ENCODE data around the gene WEE1.
"Not testable (repeated sequence)": the region's sequence is repeated elsewhere in the genome, so short reads cannot be mapped to it uniquely, and the experiment has no call there.

The WEE1 gene

DNA sequence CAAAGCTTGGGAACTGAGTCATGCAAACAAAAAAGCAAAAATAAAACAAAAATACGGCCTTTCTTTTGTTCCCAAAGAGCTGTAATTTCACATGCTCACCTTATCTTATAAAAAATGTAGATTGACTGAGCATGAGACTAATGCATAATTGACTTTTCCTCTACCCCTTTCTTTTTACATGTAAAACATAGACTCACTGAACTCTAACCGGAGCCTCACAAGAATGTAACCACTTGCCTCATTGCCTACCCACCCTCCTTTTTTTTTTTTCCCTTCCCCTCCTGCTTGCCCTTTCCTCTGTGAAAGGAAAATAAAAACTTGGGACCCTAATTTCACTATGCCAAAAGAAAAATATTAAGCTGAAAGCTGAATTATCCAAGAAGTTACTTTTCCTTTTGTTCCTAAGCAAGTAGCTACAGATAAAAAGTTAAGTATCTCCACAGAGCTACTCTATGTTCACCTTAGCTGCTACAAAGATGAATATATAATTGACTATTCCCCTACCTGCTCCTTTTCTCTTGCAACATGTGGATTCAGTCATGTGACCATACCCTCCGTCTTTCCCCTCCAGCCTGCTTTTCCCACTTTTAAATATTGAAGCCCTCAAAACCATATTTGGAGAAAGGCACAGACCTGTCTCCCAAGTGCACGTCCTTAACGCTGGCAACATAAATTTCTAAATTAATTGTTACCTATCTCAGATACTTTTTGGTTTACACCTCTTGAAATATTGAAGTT lies 39.6 kb upstream of the WEE1 start:
- H3K9ac ChIP-seq (ENCODE audit: low read depth, low read length), result no peak overlapping the region
- H3K9me3 ChIP-seq (ENCODE audit: control insufficient read depth, insufficient read depth, low read length), result no peaks in the 10 kb centered on the region
- H3K27ac ChIP-seq (ENCODE audit: low read depth, low read length), result peak overlapping the region; percentile 54
- H3K4me3 ChIP-seq (ENCODE audit: low read depth, low read length), result no peak overlapping the region
- H3K36me3 ChIP-seq (ENCODE audit: control insufficient read depth, insufficient read depth, low read length), result no peaks in the 10 kb centered on the region
- H3K4me1 ChIP-seq (ENCODE audit: control insufficient read depth, insufficient read depth, low read length), result peaks cover 39% of the 10 kb centered on the region
- H3K27me3 ChIP-seq (ENCODE audit: control insufficient read depth, insufficient read depth, low read length), result no peaks in the 10 kb centered on the region

DNA sequence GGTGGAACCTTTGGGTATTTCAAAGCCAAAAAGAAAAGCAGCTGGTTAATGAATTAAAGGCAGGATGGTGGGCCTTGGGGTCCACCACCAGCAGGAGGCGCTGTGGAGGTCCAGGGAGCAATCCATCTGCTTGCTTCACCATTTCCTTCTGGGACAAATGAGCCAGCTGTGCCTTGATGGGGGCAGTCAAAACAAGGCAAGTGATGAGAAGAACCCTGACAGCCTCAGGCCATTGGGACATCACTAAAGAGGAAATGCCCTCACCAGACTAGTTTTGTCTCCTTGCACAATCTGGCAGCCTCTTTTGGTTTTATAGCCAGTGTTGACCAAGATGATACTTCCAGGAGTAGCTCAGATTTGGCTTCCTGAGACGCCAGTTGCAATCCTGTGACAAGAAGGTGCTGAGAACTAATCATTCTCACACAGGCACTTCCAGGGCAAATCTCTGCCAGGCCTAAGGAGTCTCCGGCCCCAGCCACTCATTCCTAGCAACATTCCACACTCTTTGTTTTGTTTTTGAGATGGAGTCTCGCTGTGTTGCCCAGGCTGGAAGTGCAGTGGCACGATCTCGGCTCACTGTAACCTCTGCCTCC lies 38.2 kb upstream of the WEE1 start:
- Histone ChIP-seq H3K9me3 (ENCODE audit: control insufficient read depth, insufficient read depth, low read length) (no peaks in the 10 kb centered on the region), H3K4me1 (ENCODE audit: control insufficient read depth, insufficient read depth, low read length) (peaks cover 28% of the 10 kb centered on the region), H3K9ac (ENCODE audit: low read depth, low read length) (no peak overlapping the region), H3K36me3 (ENCODE audit: control insufficient read depth, insufficient read depth, low read length) (no peaks in the 10 kb centered on the region), H3K4me3 (ENCODE audit: low read depth, low read length) (no peak overlapping the region), H3K27me3 (ENCODE audit: control insufficient read depth, insufficient read depth, low read length) (no peaks in the 10 kb centered on the region), H3K27ac (ENCODE audit: low read depth, low read length) (peak overlapping the region; percentile 54)

DNA sequence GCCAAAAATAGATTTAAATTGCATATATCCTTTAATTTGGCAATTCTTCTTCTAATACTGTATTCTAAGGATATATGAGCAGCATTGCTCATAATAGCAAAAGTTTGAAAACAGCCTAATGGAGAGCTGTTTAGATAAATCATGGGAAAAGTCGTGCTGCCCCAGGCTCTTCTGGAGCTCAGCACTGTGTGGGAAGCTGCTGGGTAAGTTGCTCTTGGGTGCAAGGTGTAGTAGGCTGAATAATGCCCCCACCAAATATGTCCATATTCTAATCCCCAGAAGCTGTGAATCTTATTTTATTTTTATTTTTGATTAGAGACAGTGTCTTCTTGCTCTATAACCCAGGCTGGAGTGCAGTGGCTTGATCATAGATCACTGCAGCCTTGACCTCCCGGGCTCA lies 34.9 kb upstream of the WEE1 start:
- no peak overlapping the region for H3K27ac ChIP-seq (ENCODE audit: low read depth, low read length)

DNA sequence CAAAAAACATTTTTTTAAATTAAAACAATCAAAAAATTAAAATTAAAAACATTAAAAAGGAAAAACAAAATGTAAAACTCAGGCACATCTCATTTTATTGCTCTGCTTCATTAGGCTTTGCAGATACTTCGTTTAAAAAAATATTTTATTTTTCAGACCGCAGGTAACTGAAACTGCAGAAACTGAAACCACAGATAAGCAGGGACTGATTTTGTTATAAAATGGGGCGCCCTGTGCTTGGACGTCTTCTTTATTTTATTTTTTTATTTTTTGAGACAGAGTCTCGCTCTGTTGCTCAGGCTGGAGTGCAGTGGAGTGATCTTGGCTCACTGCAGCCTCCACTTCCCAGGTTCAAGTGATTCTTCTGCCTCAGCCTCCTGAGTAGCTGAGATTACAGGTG lies 24.3 kb upstream of the WEE1 start:
- H3K4me3 ChIP-seq (ENCODE audit: low read depth, low read length); H3K9me3 ChIP-seq (ENCODE audit: control insufficient read depth, insufficient read depth, low read length); H3K27ac ChIP-seq (ENCODE audit: low read depth, low read length); H3K36me3 ChIP-seq (ENCODE audit: control insufficient read depth, insufficient read depth, low read length); H3K27me3 ChIP-seq (ENCODE audit: control insufficient read depth, insufficient read depth, low read length); H3K4me1 ChIP-seq (ENCODE audit: control insufficient read depth, insufficient read depth, low read length); H3K9ac ChIP-seq (ENCODE audit: low read depth, low read length): not testable (repeated sequence)

More for the DNA sequence above, 34.9 kb upstream of the WEE1 start:
- no peaks in the 10 kb centered on the region for H3K9me3 ChIP-seq (ENCODE audit: control insufficient read depth, insufficient read depth, low read length)
- no peak overlapping the region for H3K4me3 ChIP-seq (ENCODE audit: low read depth, low read length)
- H3K9ac ChIP-seq (ENCODE audit: low read depth, low read length), result no peak overlapping the region
- H3K4me1 ChIP-seq (ENCODE audit: control insufficient read depth, insufficient read depth, low read length), result peaks cover 15% of the 10 kb centered on the region
- no peaks in the 10 kb centered on the region for H3K36me3 ChIP-seq (ENCODE audit: control insufficient read depth, insufficient read depth, low read length)
- H3K27me3 ChIP-seq (ENCODE audit: control insufficient read depth, insufficient read depth, low read length), result no peaks in the 10 kb centered on the region

DNA sequence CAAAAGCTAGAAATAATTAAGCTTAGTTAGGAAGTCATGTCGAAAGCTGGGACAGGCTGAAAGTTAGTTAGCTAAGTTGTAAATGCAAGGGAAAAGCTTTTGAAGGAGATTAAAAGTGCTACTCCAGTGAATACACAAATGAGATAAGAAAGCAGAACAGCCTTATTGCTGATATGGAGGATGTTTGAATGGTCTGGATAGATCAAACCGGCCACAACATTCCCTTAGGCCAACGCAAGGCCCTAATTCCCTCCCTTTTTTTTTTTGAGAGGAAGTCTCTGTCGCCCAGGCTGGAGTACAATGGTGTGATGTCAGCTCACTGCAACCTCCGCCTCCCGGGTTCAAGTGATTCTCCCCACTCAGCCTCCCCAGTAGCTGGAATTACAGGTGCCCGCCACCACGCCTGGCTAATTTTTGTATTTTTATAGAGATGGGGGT lies 23.3 kb upstream of the WEE1 start:
- no peak overlapping the region for H3K9ac ChIP-seq (ENCODE audit: low read depth, low read length)
- H3K4me1 ChIP-seq (ENCODE audit: control insufficient read depth, insufficient read depth, low read length), result peaks cover 5% of the 10 kb centered on the region; the same call in 1 of the 2 replicates
- no peak overlapping the region for H3K4me3 ChIP-seq (ENCODE audit: low read depth, low read length)
- H3K27ac ChIP-seq (ENCODE audit: low read depth, low read length), result no peak overlapping the region
- H3K9me3 ChIP-seq (ENCODE audit: control insufficient read depth, insufficient read depth, low read length), result peaks cover 6% of the 10 kb centered on the region; the same call in 1 of the 2 replicates
- H3K36me3 ChIP-seq (ENCODE audit: control insufficient read depth, insufficient read depth, low read length), result no peaks in the 10 kb centered on the region
- H3K27me3 ChIP-seq (ENCODE audit: control insufficient read depth, insufficient read depth, low read length), result no peaks in the 10 kb centered on the region

DNA sequence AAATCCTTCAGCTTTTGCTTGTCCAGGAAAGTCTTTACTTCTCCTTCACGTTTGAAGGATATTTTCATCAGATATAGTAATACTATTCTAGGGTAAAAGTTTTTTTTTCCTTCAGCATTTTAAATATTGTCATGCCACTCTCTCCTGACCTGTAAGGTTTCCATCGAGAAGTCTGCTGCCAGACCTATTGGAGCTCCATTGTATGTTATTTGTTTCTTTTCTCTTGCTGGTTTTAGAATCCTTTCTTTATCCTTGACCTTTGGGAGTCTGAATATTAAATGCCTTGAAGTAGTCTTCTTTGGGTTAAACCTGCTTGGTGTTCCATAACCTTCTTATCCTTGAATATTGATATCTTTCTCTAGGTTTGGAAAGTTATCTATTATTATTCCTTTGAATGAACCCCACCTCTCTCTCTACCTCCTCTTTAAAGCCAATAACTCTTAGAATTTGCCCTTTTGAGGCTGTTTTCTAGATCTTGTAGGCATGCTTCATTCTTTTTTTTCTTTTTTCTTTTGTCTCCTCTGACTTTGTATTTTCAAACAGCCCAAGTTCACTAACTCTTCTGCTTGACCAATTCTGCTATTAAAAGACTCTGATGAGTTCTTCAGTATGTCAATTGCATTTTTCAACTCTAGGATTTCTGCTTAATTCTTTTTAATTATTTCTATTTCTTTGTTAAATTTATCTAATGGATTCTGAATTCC lies 12.0 kb upstream of the WEE1 start:
- Histone ChIP-seq H3K4me3 (ENCODE audit: low read depth, low read length) (no peak overlapping the region), H3K9ac (ENCODE audit: low read depth, low read length) (no peak overlapping the region), H3K9me3 (ENCODE audit: control insufficient read depth, insufficient read depth, low read length) (peaks cover 6% of the 10 kb centered on the region), H3K4me1 (ENCODE audit: control insufficient read depth, insufficient read depth, low read length) (peaks cover 9% of the 10 kb centered on the region), H3K27me3 (ENCODE audit: control insufficient read depth, insufficient read depth, low read length) (no peaks in the 10 kb centered on the region), H3K36me3 (ENCODE audit: control insufficient read depth, insufficient read depth, low read length) (no peaks in the 10 kb centered on the region), H3K27ac (ENCODE audit: low read depth, low read length) (no peak overlapping the region)

DNA sequence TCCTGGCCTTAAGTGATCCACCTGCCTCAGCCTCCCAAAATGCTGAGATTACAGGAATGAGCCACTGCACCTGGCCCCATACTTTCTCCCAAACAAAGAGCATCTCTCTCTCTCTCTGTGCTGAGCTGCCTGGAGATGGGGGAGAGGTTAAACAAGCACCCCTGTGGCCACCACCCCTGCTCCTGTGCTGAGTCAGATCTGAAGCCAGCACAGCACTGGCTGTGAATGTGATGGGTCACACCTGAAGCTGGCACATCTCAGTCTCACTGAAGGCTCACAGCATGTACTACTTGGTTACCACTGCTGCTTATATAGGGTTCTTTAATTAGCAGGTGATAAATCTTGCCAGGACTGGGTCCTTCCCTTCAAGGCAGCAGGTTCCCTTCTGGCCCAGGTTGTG lies 10.8 kb upstream of the WEE1 start:
- no peak overlapping the region for H3K9ac ChIP-seq (ENCODE audit: low read depth, low read length)
- no peaks in the 10 kb centered on the region for H3K27me3 ChIP-seq (ENCODE audit: control insufficient read depth, insufficient read depth, low read length)
- peaks cover 6% of the 10 kb centered on the region for H3K9me3 ChIP-seq (ENCODE audit: control insufficient read depth, insufficient read depth, low read length)
- H3K4me1 ChIP-seq (ENCODE audit: control insufficient read depth, insufficient read depth, low read length), result peaks cover 16% of the 10 kb centered on the region
- H3K36me3 ChIP-seq (ENCODE audit: control insufficient read depth, insufficient read depth, low read length), result no peaks in the 10 kb centered on the region
- H3K27ac ChIP-seq (ENCODE audit: low read depth, low read length), result no peak overlapping the region
- H3K4me3 ChIP-seq (ENCODE audit: low read depth, low read length), result no peak overlapping the region

DNA sequence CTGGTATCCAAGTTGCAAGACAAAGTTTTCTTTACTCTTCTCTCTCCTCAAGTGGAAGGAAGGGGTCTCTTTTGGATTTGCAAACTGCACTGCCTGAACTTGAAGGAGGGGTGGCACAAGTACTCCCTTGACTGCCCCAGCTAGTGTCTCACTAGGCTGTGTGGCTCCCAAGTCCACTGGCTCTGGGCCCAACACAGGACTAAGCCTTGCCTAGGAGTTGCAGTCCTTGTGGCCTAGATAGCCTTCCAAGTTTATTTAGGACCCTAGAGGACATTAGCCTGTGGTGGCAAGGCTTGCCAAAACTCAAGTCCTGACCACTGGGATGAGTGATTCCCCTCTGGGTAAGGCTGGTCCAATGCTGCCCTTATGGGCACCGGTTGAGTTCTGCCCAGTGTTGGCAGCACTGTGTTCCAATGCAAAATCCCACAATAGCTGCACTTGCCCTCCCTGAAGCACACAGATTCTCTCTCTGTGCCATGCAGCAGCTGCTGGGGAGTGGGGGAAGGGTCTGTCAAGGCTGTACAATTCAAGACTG lies 10.2 kb upstream of the WEE1 start:
- Histone ChIP-seq H3K4me1 (ENCODE audit: control insufficient read depth, insufficient read depth, low read length) (peaks cover 20% of the 10 kb centered on the region), H3K9ac (ENCODE audit: low read depth, low read length) (no peak overlapping the region), H3K4me3 (ENCODE audit: low read depth, low read length) (no peak overlapping the region), H3K36me3 (ENCODE audit: control insufficient read depth, insufficient read depth, low read length) (no peaks in the 10 kb centered on the region), H3K9me3 (ENCODE audit: control insufficient read depth, insufficient read depth, low read length) (peaks cover 6% of the 10 kb centered on the region), H3K27me3 (ENCODE audit: control insufficient read depth, insufficient read depth, low read length) (no peaks in the 10 kb centered on the region), H3K27ac (ENCODE audit: low read depth, low read length) (no peak overlapping the region)

DNA sequence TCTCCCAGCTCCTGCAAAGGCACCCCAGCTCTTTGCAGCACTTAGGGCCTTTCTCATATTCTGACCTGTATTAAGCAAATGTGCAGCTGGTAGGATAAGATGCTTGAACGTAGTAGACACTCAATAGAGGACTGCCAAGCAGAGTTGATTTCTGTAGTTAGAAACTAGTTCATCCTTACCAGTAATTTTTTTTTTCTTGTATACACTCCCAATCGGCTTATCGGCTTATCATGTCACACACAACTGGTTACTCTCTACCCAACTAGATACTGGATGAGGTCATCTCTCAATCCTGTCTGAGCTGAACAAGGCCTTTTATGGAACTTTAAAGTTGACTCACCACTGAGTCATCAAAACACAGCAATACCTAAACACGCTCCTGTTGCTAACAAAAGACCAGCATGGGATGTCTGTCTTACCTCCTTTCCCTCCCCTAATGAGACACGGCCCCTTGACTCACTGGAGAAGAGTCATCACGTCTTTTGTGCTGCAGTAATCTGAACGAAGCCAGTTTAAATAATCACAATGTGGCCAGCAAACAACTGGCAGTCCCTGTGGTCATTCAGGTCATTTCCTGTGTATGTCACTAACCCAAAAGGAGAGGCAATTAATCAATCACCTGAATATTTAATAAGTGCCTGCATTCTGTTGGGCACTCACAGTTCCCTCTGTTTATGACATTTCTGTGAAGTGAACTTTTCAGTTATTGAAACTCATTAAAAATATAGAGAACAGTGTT lies 7.5 kb upstream of the WEE1 start:
- H3K4me1 ChIP-seq (ENCODE audit: control insufficient read depth, insufficient read depth, low read length), result peaks cover 44% of the 10 kb centered on the region
- H3K9ac ChIP-seq (ENCODE audit: low read depth, low read length), result peak overlapping the region; percentile 60
- peak overlapping the region; percentile 99 for H3K27ac ChIP-seq (ENCODE audit: low read depth, low read length)
- no peak overlapping the region for H3K4me3 ChIP-seq (ENCODE audit: low read depth, low read length)
- no peaks in the 10 kb centered on the region for H3K36me3 ChIP-seq (ENCODE audit: control insufficient read depth, insufficient read depth, low read length)
- H3K27me3 ChIP-seq (ENCODE audit: control insufficient read depth, insufficient read depth, low read length), result no peaks in the 10 kb centered on the region
- H3K9me3 ChIP-seq (ENCODE audit: control insufficient read depth, insufficient read depth, low read length), result peaks cover 2% of the 10 kb centered on the region

DNA sequence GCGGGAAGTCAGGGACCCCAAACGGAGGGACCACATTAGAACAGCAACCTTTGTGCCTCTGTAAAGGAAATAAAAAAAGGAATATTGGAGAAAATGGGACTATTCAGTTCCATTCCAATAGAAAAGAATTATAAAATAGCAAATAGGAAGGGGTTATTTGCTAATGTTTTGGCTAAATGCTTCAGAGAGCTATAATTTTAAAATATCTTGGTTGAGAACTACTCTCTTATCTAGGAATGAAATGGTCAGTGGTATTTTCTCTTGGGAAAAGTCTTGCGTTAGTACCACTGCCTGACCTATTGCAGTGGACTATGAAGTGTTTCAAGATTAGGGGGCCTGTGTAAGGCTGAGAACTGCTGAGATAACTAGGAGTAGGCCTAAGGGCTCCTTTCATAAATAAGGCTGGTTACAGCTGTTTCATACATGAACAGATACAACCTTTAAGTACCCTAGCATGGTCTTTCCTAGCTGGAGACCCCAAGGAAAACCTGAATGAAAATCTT lies 6.9 kb upstream of the WEE1 start:
- peak overlapping the region; percentile 60 for H3K9ac ChIP-seq (ENCODE audit: low read depth, low read length)
- peaks cover 50% of the 10 kb centered on the region for H3K4me1 ChIP-seq (ENCODE audit: control insufficient read depth, insufficient read depth, low read length)
- no peaks in the 10 kb centered on the region for H3K9me3 ChIP-seq (ENCODE audit: control insufficient read depth, insufficient read depth, low read length)

More for the DNA sequence above, 6.9 kb upstream of the WEE1 start:
- H3K4me3 ChIP-seq (ENCODE audit: low read depth, low read length), result no peak overlapping the region
- peak overlapping the region; percentile 99 for H3K27ac ChIP-seq (ENCODE audit: low read depth, low read length)
- no peaks in the 10 kb centered on the region for H3K27me3 ChIP-seq (ENCODE audit: control insufficient read depth, insufficient read depth, low read length)
- no peaks in the 10 kb centered on the region for H3K36me3 ChIP-seq (ENCODE audit: control insufficient read depth, insufficient read depth, low read length)
